GM12892 (cell line): ENCODE results near the gene UNC50.

Experiments used
- POLR2A ChIP-seq: IDR thresholded peaks from 2 replicates; pipeline ENCODE4 v1.6.1; 2011; ENCODE audit warnings: low read depth, low read length, control low read depth
- POLR2AphosphoS5 ChIP-seq: IDR thresholded peaks from 2 replicates; pipeline ENCODE4 v1.6.1; 2011; ENCODE audit warnings: low read depth, low read length, control low read depth
- TAF1 ChIP-seq: IDR thresholded peaks from 2 replicates; pipeline ENCODE4 v1.6.1; 2011; ENCODE audit warnings: low read depth, mild to moderate bottlenecking, control low read depth, low read length, borderline replicate concordance

GRCh38 chr2:98605076-98605475, 3.3 kb upstream of the UNC50 start:
- TF ChIP-seq POLR2A = no peak
- no peak for TF ChIP-seq POLR2AphosphoS5
- no peak for TF ChIP-seq TAF1
